CD4-positive, alpha-beta T cell treated with Interleukin-10 for 1 hour (primary cell): ENCODE measurements around the gene SRSF1.
"Not testable (repeated sequence)": the region's sequence is repeated elsewhere in the genome, so short reads cannot be mapped to it uniquely, and the experiment has no call there.

ENCODE experiments used
- DNase-seq: peaks from one replicate; pipeline ENCODE4 v3.0.0-alpha.2; 2020

SRSF1 gene

GRCh38 chr17:57963149-57963511 is 43.9 kb downstream of the SRSF1 start:
- DNase-seq = no peak

GRCh38 chr17:57962279-57963148 is 44.5 kb downstream of the SRSF1 start:
- DNase-seq = no peak

- no peak for DNase-seq
Measured at GRCh38 chr17:57959929-57960328, 47.1 kb downstream of the SRSF1 start.

GRCh38 chr17:57958391-57958790 is 48.7 kb downstream of the SRSF1 start:
- not testable (repeated sequence) for DNase-seq

- no peak for DNase-seq
Measured at GRCh38 chr17:57957886-57958285, 49.2 kb downstream of the SRSF1 start.

- no peak for DNase-seq
Measured at GRCh38 chr17:57957120-57957850, 49.8 kb downstream of the SRSF1 start.

- peak; percentile 59 for DNase-seq
Measured at GRCh38 chr17:57956291-57957119, 50.5 kb downstream of the SRSF1 start.

GRCh38 chr17:57955183-57955931 is 51.7 kb downstream of the SRSF1 start, which contains the start of gene CUEDC1:
Gene CUEDC1 (minus strand): TSS chr17:57955412. CDS start chr17:57885564, 69,848 bp downstream.
- DNase-seq = peak; percentile 66

- no peak for DNase-seq
Measured at GRCh38 chr17:57954397-57955182, 52.5 kb downstream of the SRSF1 start.

- no peak for DNase-seq
Measured at GRCh38 chr17:57953705-57954396, 53.2 kb downstream of the SRSF1 start.
